Hair follicular keratinocyte (primary cell): ENCODE measurements around the gene DCUN1D4. TPM values are rescaled to one million over a fixed set of nuclear protein-coding genes. Genes with fewer than 3 reads are reported as not detected.

Source experiments
- total RNA-seq: library from RNA; depleted of rRNA; stranded (reverse); fragments of >200 nt; gene quantifications from 2 replicates; pipeline ENCODE4 v1.2.3, GENCODE V29; 2015

Gene DCUN1D4
- 10.9 and 19.0 TPM in 2 replicates for total RNA-seq

DNA sequence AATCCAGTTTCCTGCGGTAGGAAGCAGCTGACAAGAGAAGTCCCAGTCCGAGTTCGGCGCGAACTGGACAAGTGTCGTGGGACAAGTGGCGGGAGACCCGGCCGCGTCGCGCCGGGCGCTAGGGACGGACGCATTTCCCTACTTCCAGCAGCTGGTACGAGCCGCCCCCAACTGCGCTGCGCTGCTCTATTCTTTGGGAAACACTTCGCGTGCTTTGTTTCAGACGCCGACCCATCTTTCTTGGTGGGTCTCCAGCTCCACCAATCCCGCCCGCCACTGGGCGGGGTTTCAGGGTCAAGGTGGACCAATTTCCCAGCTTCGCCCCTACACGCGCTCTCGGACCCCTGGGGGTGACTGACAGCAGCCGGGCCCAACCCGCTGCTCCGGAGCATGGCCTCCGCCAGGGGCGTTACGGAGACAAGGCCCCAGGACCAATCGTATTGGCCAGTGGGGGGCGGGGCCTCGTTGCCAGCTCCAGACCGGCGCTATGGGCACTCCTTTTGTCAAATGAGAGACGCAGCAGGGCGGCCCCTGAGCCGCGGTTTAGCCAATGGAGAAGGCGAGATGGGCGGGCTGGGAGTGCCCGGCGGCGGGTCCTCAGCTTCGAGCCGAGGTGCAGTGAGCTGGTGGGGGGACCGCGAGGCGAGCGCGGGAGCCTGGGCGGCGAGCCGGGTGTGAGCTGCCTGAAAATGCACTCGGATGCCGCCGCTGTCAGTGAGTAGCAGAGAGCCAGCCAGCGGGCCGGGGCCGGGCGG is at the start of gene DCUN1D4:
Gene DCUN1D4, plus strand, starts transcription at position 600 of the 755 bp plus-strand sequence. Its CDS starts 90 bp downstream, at position 690.

Other genes with a start within 250 kb of the DCUN1D4 start
- 0.04 and 0.08 TPM in 2 replicates for gene LRRC66, start 177.2 kb downstream of the DCUN1D4 start, total RNA-seq
- gene SGCB, start 195.1 kb downstream of the DCUN1D4 start, total RNA-seq: 9.0 and 18.1 TPM in 2 replicates
- gene SPATA18, start 208.2 kb downstream of the DCUN1D4 start, total RNA-seq: 5.4 and 7.0 TPM in 2 replicates